AG10803 (cell line): ENCODE measurements around the gene PARK7.

ENCODE experiments used
- DNase-seq: peaks from one replicate; pipeline ENCODE4 v3.0.0; 2010; ENCODE audit warnings: low read depth
- H3K4me3 ChIP-seq: 2 replicates; pipeline ENCODE4 v1.5.1; 2011; ENCODE audit warnings: mild to moderate bottlenecking, low read length, control low read depth
- TF ChIP-seq, protein P1 (sequence below): conservative IDR thresholded peaks from 2 replicates; pipeline ENCODE4 v1.5.1; 2011; ENCODE audit warnings: mild to moderate bottlenecking, low read length, control low read depth, inconsistent platforms

Gene PARK7

DNA sequence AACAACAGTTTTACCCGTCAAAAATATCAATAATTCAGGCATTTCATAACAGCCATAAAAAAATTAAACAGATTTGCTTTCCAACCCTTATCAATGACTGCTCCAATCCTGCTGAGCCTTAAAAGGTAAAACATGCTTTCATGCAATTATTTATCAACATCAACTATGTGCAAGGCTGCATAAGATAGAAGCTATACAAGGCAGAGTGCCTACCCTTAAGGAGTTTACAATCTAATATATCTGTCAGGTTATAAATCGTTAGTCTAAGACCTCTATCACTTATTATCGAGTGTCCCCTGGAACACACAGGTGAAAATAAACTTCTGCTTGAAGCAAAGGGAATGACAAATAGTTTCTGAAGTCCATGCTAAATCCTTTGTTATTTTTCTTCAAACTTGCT is 62.8 kb downstream of the PARK7 start:
- H3K4me3 ChIP-seq = peak overlapping the region; percentile 78
- DNase-seq = no peak
- TF ChIP-seq, protein P1, sequence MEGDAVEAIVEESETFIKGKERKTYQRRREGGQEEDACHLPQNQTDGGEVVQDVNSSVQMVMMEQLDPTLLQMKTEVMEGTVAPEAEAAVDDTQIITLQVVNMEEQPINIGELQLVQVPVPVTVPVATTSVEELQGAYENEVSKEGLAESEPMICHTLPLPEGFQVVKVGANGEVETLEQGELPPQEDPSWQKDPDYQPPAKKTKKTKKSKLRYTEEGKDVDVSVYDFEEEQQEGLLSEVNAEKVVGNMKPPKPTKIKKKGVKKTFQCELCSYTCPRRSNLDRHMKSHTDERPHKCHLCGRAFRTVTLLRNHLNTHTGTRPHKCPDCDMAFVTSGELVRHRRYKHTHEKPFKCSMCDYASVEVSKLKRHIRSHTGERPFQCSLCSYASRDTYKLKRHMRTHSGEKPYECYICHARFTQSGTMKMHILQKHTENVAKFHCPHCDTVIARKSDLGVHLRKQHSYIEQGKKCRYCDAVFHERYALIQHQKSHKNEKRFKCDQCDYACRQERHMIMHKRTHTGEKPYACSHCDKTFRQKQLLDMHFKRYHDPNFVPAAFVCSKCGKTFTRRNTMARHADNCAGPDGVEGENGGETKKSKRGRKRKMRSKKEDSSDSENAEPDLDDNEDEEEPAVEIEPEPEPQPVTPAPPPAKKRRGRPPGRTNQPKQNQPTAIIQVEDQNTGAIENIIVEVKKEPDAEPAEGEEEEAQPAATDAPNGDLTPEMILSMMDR = no peak

DNA sequence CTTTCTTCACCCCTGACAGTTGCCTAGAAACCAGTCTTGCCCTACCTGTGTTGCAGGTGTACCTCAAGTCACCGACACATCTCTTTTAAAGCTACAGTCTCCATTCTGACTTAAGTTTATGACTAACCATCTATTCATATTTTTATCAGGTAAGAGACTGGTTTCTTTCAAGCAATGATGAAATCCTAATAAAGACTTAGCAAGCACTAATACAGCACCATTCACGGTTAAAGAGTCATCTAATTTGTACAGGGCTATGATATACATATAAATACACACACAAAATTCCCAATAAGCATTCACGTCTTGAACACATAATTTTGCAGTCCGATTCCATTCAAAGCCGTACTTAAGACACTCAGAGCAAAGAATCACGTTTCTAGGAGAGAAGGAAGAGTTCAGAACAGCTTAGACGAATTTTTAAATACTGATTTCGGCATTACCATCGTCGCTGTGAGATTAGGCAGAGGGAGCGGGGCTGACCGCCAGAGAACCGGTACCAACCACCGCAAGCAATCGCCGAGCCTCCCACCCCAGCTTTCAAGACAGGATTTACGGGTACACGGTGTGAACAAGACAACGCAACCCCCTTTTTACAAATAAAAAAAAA is 63.7 kb downstream of the PARK7 start:
- H3K4me3 ChIP-seq = peak overlapping the region; percentile 78
- TF ChIP-seq, protein P1 = no peak
- DNase-seq = peak; percentile 17

- H3K4me3 ChIP-seq = peak overlapping the region; percentile 78
- TF ChIP-seq, protein P1 = no peak
- no peak for DNase-seq
Measured at GRCh38 chr1:8025671-8026144, 64.2 kb downstream of the PARK7 start.

- TF ChIP-seq, protein P1 = no peak
- H3K4me3 ChIP-seq = peak within 1 kb of the TSS; percentile 78
- DNase-seq = peak; percentile 95
Measured at GRCh38 chr1:8026153-8026975, 64.9 kb downstream of the PARK7 start, which contains the start of gene ERRFI1. ERRFI1 (minus strand) TSS chr1:8026309; CDS start chr1:8015619, 10,690 bp downstream.

DNA sequence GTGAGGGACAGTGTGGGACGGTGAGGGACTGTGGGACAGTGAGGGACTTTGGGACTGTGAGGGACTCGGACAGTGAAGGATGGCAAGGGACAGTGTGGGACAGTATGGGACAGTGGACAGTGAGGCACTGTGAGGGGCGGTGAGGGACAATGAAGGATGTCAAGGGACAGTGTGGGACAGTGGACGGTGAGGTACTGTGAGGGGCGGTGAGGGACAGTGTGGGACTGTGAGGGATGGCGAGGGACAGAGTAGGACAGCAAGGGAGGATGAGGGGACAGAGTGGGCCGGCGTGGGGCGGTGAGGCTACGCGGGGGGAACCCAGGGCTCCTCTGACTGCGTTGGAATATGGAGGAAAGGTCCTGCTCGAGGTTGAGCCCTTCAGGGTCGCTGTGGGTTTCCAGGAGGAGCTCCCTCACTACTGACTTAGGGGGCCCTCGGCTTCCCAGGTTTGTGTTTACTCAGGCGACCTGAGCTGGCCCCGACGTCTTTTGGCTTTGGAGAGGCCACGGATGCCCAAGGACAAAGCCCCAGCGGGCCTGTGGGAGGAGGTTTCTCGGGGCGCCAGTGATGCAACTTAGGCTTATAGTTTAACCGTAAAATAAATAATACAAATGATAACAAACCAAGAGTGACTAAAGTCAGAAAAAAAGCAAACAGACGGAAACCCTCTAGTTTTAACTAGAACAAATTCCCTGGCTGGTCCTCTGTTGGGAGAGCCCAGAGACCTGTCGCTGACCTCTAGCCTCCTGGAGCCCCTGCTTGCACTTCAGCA is 65.7 kb downstream of the PARK7 start:
- DNase-seq = no peak
- peak overlapping the region; percentile 66 for H3K4me3 ChIP-seq
- TF ChIP-seq, protein P1 = no peak

DNA sequence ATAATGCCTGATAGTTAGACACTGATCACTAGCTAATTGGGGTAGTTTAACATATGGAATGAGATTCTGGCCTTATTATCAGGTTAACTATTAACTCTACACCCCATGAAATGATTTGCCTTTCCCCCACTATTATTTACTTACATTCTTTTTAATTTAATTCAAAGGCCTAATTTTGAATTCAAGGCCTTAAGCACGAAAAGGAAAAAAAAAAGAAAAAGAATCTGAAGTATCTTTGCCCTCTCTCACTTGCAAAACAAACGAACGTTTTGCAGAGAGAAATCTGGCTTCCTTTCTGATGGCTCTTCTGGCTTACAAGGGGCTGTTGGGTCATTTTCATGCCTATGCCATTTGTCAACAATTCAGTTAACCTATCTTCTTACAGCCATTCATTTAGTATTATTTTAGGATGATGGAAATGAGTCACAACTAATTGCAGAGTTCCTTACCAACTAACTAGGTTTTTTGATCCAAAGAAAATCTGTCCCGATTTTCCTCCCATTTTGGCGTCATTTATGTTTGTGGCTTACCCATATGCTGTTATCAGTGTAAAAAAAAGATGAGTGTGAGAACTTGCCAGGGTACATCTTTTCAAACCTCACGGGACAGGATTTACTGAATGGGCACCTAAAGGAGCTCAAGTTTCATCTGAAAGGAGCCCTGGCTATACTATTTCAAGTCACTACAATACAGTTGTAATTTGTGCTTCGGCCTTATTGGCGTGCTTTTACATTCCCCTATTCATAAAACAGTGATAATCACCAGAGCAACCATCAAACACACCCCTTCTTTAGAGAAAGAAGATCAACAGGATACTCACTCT is 66.4 kb downstream of the PARK7 start:
- TF ChIP-seq, protein P1 = no peak
- peak; percentile 95 for DNase-seq
- no peak overlapping the region; the same call in 1 of the 2 replicates for H3K4me3 ChIP-seq
